NCI-H526 treated with DMSO at 0.1 percent for 48 hours (cell line): ENCODE measurements around the gene ENDOV.
"Not testable (repeated sequence)": the region's sequence is repeated elsewhere in the genome, so short reads cannot be mapped to it uniquely, and the experiment has no call there.

Source experiments
- DNase-seq: peaks from one replicate; lab custom pipeline; 2025; lab: John Stamatoyannopoulos, UW

Gene ENDOV

DNA sequence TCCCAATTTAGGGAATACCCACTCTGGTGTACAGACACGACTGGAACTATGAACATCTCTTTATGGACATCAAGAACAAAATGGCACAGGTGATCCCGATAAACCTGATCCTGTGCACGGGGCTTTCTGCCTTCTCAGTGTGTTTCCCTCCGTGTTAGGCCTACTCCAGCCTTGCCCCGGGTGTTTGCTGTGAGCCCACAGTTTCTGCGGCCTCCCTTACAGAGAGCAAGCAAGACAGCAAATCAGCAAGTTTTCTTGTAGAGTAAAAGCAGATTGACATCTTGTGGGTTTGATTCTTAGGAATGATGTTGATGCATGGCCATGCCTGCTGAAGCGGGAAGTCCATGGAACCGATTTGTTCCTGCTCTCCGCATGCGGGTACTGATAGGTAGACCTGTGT is 26.4 kb upstream of the ENDOV start:
- no peak for DNase-seq

DNA sequence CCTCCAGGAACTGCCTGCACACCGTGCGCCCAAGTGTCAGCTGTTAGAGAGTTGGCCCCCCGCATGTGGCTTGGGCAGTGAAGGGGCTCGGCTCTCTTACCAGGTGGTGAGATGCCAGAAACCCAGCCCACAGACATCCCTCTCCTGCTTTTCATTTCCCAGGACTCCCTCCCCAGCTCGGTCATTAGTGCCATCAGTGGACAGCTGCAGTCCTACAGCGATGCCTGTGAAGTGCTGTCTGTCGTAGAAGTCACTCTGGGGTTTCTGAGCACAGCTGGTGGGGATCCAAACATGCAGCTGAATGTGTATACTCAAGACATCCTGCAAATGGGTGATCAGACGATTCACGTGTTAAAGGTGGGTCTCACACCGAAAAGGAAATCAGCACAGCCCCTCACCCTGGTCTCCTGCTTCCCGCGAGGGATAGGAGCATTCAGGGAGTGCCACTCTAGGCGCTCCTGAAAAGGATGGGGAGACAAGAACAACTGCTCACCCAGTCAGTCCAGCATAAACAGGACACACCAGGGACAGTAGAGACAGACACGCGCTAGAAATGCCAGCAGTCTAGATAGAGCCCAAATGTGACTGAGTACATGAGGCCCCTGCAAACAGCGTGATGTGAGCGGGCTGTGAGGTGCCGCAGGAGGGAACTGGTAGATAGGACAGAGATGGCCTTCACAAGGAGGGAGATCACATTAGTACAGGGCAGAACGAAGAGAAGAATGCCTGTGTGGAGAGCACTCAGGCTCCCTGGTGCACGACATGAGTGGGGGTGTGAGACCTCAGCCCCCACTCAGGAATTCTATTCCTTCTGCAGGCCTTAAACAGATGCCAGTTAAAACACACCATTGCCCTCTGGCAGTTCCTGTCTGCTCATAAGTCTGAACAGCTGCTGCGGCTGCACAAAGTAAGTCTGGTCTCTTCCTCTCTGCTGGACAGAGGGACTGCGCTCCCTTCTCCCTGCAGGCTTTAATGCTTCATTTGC is 25.7 kb upstream of the ENDOV start:
- no peak for DNase-seq

DNA sequence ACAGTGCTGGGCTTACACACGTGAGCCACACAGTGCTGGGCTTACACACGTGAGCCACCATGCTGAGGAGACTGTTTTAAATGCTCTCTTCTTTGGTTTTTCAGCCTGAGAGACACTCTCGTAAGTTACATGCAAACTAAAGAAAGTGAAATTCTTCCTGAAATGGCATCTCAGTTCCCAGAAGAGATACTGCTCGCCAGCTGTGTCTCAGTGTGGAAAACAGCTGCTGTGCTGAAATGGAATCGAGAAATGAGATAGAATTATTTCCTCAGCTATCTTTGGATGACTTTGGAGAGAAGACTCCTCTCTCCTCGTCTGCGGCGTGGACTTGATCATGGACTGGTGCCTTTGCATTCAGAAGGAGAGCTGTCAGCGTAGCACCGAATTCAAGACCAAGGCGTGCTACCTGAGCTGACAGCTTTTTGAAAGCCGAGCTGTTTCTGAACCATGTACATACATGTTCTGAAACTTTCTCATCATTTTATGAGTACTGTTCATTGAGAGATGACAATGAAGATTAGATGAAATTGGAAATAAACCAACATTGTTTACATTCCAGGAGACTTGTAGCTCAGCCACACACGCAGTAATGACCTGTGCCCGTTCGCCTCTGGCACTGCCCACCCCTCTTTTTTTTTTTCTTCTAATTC is 21.6 kb upstream of the ENDOV start:
- no peak for DNase-seq

DNA sequence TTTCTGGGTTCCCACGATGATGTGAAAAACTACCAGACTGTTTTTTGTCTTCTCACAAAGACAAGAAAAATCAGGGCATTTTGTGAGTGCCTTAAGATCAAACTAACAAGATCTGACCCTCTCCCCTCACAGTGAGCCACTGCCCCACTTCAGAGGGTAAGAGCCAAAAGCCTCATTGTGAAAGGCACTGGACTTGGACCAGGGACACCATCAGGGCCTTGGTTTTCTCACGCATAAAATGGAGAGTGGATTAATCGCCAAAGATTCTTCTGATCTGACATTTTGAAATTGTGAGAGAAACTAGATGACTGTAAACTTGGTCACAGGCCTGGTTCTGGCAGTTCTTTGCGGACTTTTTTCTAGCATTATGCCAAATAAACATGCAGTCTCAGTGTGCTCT is 21.0 kb upstream of the ENDOV start:
- DNase-seq = no peak

DNA sequence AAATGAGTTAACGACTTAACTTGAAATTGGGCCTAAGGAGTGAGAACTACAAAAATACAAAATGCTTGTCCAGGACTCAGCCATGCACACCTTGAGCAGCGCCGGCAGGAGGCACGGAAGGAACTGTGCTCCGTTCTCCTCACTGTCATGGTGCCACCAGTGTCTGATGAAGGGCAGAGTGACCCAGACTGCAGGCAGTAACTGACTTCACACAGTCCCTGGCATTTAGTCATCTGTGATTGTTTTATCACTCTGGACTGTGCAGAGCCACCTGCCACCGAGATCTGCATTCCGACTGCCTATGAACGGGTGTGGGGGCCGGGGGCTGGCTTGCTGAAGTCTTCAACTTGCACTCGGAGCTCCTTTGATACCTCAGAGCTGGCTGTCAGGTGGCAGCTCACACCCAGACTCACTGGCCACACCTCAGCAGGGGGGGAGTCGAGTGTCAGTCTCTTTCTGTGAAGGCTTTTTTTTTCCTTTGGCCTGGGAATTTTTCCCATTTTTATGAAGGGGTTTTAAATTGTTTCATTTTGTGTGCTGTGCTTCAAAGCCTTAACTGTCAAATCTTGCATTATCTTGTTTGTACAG is 20.2 kb upstream of the ENDOV start:
- DNase-seq = peak; percentile 8

DNA sequence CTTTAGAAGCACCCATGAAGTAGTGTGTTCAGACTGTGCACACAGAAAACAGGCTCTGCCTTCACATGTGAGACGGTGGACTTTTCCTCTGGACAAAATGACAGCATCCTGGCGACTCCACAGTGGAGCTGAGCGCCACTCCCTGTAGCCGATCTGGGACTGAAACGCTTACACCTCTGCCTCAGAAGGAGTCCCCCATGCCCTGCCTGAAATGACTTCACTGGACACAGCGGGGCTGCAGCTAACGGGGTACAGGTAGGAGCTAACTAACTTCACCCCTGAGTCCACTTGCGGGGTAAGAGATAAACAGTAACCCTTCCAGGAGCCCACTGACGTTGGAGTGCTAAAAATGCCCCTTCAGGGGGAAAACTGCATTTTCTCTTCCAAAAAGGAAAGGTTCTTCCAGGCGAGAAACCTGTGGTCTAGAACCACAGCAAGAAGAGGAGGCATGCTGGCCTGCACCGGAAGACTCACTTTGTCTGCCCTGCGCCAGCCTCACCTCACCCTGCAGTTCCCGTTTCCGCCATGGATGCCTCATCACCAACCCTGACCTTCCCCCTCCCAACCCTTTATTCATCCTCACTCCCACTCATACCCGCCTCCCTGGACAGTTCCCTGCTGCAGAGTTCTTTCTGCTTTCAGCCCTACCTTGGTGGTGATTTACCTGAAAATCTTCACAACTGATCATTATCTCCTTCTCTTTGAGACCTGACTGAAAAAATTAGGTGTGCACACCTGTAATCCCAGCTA is 19.4 kb upstream of the ENDOV start:
- peak; percentile 57 for DNase-seq

DNA sequence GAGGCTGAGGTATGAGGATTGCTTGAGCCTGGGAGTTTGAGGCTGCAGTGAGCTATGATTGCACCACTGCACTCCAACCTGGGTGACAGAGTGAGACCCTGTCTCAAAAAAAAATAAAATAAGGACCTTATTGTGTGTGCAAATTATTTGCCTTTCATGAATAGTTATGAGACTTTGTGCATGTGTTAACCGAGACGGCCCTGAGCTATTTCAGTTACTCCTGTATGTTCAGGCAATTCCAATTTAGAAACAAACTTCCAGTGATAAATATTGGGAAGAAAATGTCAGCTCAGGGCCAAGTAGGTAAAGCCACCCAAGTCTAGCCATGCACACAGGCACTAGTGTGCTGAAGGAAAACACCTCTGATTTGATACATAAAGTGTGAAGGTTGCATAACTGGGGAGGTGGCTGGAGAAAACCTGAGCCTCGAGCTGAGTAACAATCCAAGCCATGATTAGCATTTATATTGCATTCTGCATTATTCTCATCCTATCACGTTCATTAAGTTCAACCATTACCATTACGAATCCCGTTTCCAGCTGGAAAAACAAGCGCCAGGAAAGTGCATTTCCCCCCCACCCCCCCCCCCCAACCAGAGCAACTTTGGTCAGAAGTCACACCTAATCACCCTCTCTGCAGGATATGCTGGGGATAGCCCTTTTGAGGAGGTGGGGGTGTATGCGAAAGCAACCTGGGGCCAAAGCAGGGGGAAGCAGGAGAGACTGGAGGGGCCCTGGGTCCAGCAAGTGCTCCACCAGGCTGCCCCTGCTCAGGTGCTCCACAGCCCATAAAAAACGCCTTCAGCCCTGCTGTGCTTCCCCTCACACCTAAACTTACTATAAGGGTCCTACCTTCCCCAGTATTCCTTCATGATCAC is 18.6 kb upstream of the ENDOV start:
- DNase-seq = peak; percentile 75

DNA sequence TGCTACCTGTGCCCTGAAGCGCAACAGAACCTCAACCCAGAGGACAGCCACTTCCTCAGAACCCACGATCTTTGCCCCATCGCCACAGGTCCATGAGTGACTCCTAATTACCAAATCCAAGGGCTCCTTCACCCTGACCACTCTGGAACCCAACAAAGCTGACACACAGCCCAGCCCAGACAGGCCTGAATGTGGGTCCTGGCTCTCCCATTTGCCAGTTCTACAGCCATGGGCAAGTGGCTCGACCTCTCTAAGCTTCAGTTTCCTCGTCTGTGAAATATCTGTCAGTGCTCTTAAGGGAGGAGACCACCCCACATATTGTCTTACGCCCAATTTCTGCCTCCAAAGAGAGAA is 18.0 kb upstream of the ENDOV start:
- no peak for DNase-seq

DNA sequence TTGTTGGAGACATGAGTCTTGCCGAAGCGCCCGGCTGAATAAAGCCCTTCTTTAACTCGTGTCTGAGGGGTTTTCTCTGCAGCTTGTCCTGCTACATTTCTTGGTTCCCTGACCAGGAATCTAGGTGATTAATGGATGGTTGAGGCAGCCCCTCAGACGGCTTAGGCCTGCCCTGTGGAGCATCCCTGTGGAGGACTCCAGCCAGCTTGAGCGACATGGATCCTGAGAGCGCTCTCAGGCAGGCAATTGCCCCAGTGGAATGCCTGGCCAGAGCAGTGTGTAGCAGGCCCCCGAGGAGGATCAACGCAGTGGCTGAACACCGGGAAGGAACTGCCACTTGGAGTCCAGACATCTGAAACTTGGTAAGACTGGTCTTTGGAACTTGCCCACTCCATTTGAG is 17.3 kb upstream of the ENDOV start:
- DNase-seq = no peak

DNA sequence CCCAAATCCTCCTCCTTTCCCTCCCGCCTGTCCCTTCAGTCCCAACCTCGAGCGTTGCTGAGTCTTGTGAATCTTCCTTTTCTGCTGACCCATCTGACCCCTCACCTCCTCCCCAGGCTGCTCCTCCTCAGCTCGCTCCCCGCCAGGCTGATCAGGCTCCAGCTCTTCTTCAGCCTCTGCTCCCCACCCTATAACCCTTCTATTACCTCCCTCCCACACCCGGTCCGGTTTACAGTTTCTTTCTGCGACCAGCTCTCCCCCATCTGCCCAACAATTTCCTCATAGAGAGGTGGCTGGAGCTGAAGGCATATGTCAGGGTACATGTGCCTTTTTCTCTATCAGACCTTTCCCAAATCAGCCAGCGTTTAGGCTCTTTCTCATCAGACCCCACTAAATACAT is 13.9 kb upstream of the ENDOV start:
- DNase-seq = not testable (repeated sequence)

DNA sequence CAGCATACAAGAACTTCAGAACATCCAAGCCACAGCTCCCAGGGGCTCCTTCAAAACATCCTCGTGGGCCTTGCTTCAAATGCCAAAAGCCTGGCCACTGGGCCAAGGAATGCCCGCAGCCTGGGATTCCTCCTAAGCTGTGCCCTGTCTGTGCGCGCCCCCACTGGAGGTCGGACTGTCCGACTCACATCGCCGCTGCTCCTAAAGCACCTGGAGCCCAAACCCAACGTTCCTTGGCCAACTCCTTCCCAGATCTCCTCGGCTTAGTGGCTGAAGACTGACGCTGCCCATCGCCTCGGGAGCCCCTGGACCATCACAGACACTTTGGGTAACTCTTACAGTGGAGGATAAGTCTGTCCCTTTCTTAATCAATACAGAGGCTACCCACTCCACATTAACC is 12.9 kb upstream of the ENDOV start:
- not testable (repeated sequence) for DNase-seq

DNA sequence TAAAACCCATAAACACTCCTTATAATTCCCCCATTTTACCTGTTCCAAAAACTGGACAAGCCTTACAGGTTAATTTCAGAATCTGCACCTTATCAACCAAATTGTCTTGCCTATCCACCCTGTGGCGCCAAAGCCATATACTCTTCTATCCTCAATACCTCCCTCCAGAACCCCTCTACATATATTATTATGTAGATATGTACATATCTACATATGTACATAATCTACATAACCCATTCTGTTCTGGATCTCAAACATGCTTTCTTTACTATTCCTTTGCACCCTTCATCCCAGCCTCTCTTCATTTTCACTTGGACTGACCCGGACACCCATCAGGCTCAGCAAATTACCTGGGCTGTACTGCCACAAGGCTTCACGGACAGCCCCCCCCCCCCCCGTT is 12.0 kb upstream of the ENDOV start:
- no peak for DNase-seq

DNA sequence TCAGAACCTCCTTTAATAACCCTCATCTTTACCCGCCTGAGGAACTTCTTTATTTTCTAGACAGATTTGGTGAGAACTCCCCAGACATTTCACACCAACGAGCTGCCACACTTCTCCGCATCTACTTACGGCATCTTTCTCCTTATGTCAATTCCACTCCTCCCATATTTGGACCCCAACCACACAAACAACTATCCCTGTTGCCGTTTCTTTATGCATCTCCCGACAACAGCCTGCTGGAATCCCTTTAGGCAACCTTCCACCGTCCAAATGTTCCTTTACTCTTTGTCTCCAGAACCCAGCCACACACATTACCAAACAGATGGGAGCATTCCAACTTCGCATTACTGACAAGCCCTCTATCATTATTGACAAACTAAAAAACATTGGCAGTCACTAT is 8.8 kb upstream of the ENDOV start:
- no peak for DNase-seq

DNA sequence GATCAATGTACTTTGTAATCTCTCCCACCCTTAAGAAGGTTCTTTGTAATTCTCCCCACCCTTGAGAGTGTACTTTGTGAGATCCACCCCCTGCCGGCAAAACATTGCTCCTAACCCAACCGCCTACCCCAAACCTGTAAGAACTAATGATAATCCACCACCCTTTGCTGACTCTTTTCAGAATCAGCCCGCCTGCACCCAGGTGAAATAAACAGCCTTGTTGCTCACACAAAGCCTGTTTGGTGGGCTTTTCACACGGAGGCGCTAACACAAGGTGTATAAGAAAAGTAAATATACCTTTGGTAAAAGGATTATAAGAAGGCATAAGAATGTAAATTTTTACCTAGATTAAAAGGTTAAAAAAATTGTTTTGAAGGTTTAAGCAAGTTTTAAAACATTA is 7.0 kb upstream of the ENDOV start:
- not testable (repeated sequence) for DNase-seq

DNA sequence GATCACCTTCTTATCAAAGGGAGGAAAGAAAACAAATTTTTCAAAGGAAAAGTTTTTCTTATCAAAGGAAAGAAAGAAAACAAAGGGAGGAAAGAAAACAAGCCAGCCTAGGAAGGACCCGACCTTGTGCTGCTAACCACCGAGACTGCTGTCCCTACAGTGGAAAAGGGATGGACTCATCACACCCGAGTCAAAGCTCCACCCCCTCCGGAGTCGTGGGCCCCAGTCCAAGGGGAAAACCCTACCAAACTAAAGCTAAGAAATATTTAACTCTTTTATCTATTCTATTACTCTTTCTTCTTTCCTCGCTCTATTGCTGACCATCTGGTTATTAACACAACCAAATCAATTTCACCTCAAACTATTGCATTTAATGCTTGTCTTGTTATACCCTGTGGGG is 6.1 kb upstream of the ENDOV start:
- DNase-seq = no peak

DNA sequence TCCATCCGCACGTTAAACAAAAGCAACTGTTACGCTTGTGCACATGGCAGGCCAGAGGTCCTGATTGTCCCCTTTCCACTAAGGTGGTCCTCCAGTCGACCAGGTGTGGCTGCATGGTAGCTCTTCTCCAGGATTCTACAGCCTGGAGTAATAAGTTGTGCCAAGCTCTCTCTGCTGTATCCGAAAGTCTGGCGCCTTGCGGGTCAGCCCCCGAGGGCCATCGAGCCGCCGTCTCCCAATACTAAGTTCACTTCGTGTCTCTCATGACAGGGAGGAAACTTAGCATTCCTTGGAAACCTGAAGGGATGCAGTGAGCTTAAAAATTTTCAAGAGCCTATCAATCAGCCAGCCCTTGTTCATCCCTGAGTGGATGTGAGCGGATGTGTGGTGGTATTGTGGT is 5.3 kb upstream of the ENDOV start:
- DNase-seq = no peak

DNA sequence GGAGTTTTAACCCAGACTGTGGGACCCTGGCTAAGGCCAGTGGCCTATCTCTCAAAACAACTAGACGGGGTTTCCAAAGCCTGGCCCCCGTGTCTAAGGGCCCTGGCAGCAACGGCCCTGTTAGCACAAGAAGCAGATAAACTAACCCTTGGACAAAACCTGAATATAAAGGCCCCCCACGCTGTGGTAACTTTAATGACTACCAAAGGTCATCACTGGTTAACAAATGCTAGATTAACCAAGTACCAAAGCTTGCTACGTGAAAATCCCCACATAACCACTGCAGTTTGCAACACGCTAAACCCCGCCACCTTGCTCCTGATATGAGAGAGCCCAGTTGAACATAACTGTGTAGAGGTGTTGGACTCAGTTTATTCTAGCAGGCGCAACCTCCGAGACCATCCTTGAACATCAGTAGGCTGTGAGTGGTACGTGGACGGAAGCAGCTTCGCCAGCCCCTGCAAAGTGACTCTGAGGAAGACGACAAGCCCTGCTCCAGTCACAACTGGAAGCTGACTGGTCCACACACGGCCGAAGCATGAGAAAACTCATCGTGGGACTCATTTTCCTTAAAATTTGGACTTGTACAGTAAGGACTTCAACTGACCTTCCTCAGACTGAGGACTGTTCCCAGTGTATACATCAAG is 4.4 kb upstream of the ENDOV start:
- DNase-seq = not testable (repeated sequence)

DNA sequence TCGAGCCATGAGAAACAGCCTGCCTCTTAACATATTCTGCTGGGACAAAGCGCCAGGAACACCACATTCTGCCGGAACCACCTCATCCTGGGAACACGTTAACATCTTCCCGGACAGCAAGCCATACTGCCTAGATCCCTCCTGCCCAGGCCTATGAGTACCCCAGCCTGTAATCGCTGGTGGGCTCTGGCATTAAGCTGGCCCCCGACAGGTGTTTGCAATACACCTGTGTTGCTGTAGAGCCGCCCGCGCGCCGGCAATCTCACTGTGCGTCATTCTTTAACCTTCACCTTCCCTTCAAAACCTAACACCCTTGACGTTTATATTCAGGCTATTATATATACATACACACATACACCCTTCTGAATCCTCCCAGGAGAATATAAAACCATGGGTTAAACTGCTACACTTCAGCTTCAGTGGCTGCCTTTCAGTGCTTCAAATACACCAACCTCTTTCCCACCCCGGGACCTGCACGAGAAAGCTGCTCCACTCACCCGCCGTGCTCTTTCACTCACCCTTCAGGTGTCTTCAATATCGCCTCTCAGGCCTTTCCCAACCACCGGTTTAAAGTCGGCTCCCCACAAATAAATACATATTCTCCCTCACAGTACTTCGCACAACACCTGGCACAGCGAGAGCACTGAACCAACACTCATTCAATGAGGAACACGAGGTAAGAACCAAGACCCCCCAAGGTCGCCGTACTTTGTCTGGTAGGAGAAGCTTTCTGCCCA is 1.0 kb upstream of the ENDOV start:
- DNase-seq = peak; percentile 26

DNA sequence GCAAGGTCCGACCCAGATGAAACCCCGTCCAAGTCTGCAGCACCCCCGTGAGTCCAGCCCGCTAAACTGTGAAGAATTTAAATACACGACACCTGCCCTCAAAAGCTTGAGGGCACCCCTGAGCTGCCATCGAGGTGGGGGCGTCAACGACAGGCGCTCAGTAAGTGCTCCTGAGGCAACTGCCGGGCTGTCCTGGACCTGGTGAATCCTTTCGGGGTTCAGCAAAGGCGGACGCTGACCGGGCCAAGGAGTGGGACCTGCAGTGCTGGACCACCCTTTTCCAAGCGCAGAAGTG is 512 bp upstream of the ENDOV start:
- no peak for DNase-seq

DNA sequence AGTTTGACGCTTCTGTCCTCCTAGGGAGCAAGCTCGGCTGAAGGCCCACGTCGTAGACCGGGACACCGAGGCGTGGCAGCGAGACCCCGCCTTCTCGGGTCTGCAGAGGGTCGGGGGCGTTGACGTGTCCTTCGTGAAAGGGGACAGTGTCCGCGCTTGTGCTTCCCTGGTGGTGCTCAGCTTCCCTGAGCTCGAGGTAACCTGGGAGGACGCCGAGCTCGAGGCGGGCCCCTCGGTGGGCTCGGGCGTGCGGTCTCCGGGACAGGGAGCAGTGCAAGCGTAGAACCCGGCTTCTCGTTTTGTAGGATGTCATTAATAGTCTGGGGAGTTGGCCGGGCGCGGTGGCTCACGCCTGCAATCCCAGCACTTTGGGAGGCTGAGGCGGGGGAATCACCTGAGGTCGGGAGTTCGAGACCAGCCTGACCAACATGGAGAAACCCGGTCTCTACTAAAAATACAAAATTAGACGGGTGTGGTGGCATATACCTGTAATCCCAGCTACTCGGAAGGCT is 715 bp downstream of the ENDOV start:
- no peak for DNase-seq
